HepG2 (cell line): Measurements from ENCODE around the gene SLC16A9. TPM values are rescaled to one million over a fixed set of nuclear protein-coding genes. Genes with fewer than 3 reads are reported as not detected.
A peak's percentile ranks its signal among the peaks of the same experiment; 100 is the strongest.

Source experiments
- BCLAF1 ChIP-seq: fragments of 450-650 bp; IDR thresholded peaks from 2 replicates; pipeline ENCODE4 v1.6.1; 2017; ENCODE audit warnings: mild to moderate bottlenecking
- GLI4 ChIP-seq: sonication (generic); formaldehyde crosslinking; IDR thresholded peaks from 2 replicates; pipeline ENCODE4 v1.5.1; 2020; ENCODE audit warnings: missing genetic modification reagents, mild to moderate bottlenecking, moderate library complexity, borderline replicate concordance
- HMG20A ChIP-seq: IDR thresholded peaks from 2 replicates; pipeline ENCODE4 v1.6.1; 2016; ENCODE audit warnings: borderline replicate concordance
- HNF4A ChIP-seq: sonication (generic); formaldehyde crosslinking; IDR thresholded peaks from 2 replicates; pipeline ENCODE4 v1.4.0; 2020; ENCODE audit warnings: missing genetic modification reagents
- MXI1 ChIP-seq: IDR thresholded peaks from 3 replicates; pipeline ENCODE4 v1.6.1; 2012; ENCODE audit warnings: low read depth, low read length, inconsistent platforms, borderline replicate concordance
- PATZ1 ChIP-seq: sonication (generic); formaldehyde crosslinking; IDR thresholded peaks from 2 replicates; pipeline ENCODE4 v1.4.0; 2020; ENCODE audit warnings: missing genetic modification reagents
- RAD21 ChIP-seq: fragments of 450-650 bp; formaldehyde crosslinking; IDR thresholded peaks from 2 replicates; pipeline ENCODE4 v1.5.0; 2020; ENCODE audit warnings: mild to moderate bottlenecking
- SIN3B ChIP-seq: fragments of 150-350 bp; IDR thresholded peaks from 2 replicates; pipeline ENCODE4 v1.6.1; 2014; ENCODE audit warnings: low read length
- SNAPC4 ChIP-seq: sonication (generic); formaldehyde crosslinking; IDR thresholded peaks from 2 replicates; pipeline ENCODE4 v1.4.0; 2020; ENCODE audit warnings: mild to moderate bottlenecking, missing genetic modification reagents
- TP53 ChIP-seq: sonication (generic); formaldehyde crosslinking; conservative IDR thresholded peaks from 2 replicates; pipeline ENCODE4 v1.4.0; 2020; ENCODE audit warnings: missing genetic modification reagents
- ZNF121 ChIP-seq: sonication (generic); formaldehyde crosslinking; IDR thresholded peaks from 2 replicates; pipeline ENCODE4 v1.5.0; 2020; ENCODE audit warnings: mild to moderate bottlenecking, missing genetic modification reagents
- ZNF513 ChIP-seq: sonication (generic); formaldehyde crosslinking; conservative IDR thresholded peaks from 2 replicates; pipeline ENCODE4 v1.5.0; 2020; ENCODE audit warnings: missing genetic modification reagents
- ZNF550 ChIP-seq: sonication (generic); formaldehyde crosslinking; IDR thresholded peaks from 2 replicates; pipeline ENCODE4 v1.4.0; 2020; ENCODE audit warnings: mild to moderate bottlenecking, missing genetic modification reagents, borderline replicate concordance
- ZNF552 ChIP-seq: sonication (generic); formaldehyde crosslinking; IDR thresholded peaks from 2 replicates; pipeline ENCODE4 v1.9.0; 2022; ENCODE audit warnings: missing genetic modification reagents, mild to moderate bottlenecking, borderline replicate concordance
- ZNF558 ChIP-seq: sonication (generic); formaldehyde crosslinking; IDR thresholded peaks from 2 replicates; pipeline ENCODE4 v1.9.0; 2022; ENCODE audit warnings: mild to moderate bottlenecking, missing genetic modification reagents, borderline replicate concordance
- ZNF570 ChIP-seq: sonication (generic); formaldehyde crosslinking; IDR thresholded peaks from 2 replicates; pipeline ENCODE4 v1.4.0; 2020; ENCODE audit warnings: mild to moderate bottlenecking, missing genetic modification reagents, borderline replicate concordance
- ZNF572 ChIP-seq: sonication (generic); formaldehyde crosslinking; IDR thresholded peaks from 2 replicates; pipeline ENCODE4 v1.5.1; 2020; ENCODE audit warnings: mild to moderate bottlenecking, missing genetic modification reagents
- ZNF580 ChIP-seq: IDR thresholded peaks from 2 replicates; pipeline ENCODE4 v1.6.1; 2016; ENCODE audit warnings: low read depth, borderline replicate concordance
- ZNF790 ChIP-seq: sonication (generic); formaldehyde crosslinking; IDR thresholded peaks from 2 replicates; pipeline ENCODE4 v1.8.0; 2022; ENCODE audit warnings: missing genetic modification reagents, mild to moderate bottlenecking, borderline replicate concordance
- polyA plus RNA-seq, 8 experiments: library from polyadenylated mRNA; depleted of rRNA in 3 of 8; stranded (reverse) in 7 of 8; unstranded in 1 of 8; fragments of >200 nt; fragmentation: Illumina TruSeq in 4 of 8; extraction: Trizol in 4 of 8; gene quantifications; 2 replicates each; pipeline versions ENCODE4 v1.2.1 to v1.2.3, GENCODE V29; 2011 to 2016; ENCODE audit warnings: low read depth in 4 of 8, missing spikeins in 1 of 8, mixed read lengths in 1 of 8; ENCODE audit not compliant: insufficient read depth in 1 of 8
- total RNA-seq, 5 experiments: library from RNA; depleted of rRNA; stranded (reverse); fragments of >200 nt; fragmentation: Illumina TruSeq; extraction: Trizol; gene quantifications; 2 replicates each; pipeline ENCODE4 v1.2.3, GENCODE V29; 2016; ENCODE audit warnings: low read depth in 1 of 5

SLC16A9 gene
- total and polyA plus RNA-seq, 2 of the 13 experiments (the other 11 are each of a cell fraction or from before 2014, with no cell fraction given), result 0.01 to 0.09 TPM

- no peak for TF ChIP-seq SNAPC4 (CRISPR knock-in tag)
- TF ChIP-seq PATZ1 (CRISPR knock-in tag), result 0 out of 2 replicates have a peak, but pooled peaks have one; percentile 18
- no peak for TF ChIP-seq ZNF550 (CRISPR knock-in tag)
- no peak for TF ChIP-seq ZNF513 (CRISPR knock-in tag)
- TF ChIP-seq ZNF790 (CRISPR knock-in tag), result no peak
- TF ChIP-seq MXI1, result no peak
- no peak for TF ChIP-seq ZNF558 (CRISPR knock-in tag)
- no peak for TF ChIP-seq RAD21 (CRISPR knock-in tag)
- no peak for TF ChIP-seq ZNF552 (CRISPR knock-in tag)
- no peak for TF ChIP-seq ZNF570 (CRISPR knock-in tag)
- TF ChIP-seq TP53 (CRISPR knock-in tag), result no peak
- no peak for TF ChIP-seq BCLAF1
- TF ChIP-seq ZNF572, result no peak
- no peak for TF ChIP-seq GLI4
- peak; percentile 67 for TF ChIP-seq ZNF121 (CRISPR knock-in tag)
- TF ChIP-seq HNF4A (CRISPR knock-in tag), result peak; percentile 71
- TF ChIP-seq SIN3B, result no peak
- TF ChIP-seq HMG20A (CRISPR knock-in tag), result peak; percentile 69; the same call in 1 of the 2 replicates
- TF ChIP-seq ZNF580 (CRISPR knock-in tag), result no peak
Measured at GRCh38 chr10:59677253-59677831, 32.3 kb downstream of the SLC16A9 start (continued).
